ENCODE measurements around the gene HIGD1B.

GRCh38 chr17:44872131-44872768 is 24.6 kb downstream of the HIGD1B start:
- TF ChIP-seq, protein P1, sequence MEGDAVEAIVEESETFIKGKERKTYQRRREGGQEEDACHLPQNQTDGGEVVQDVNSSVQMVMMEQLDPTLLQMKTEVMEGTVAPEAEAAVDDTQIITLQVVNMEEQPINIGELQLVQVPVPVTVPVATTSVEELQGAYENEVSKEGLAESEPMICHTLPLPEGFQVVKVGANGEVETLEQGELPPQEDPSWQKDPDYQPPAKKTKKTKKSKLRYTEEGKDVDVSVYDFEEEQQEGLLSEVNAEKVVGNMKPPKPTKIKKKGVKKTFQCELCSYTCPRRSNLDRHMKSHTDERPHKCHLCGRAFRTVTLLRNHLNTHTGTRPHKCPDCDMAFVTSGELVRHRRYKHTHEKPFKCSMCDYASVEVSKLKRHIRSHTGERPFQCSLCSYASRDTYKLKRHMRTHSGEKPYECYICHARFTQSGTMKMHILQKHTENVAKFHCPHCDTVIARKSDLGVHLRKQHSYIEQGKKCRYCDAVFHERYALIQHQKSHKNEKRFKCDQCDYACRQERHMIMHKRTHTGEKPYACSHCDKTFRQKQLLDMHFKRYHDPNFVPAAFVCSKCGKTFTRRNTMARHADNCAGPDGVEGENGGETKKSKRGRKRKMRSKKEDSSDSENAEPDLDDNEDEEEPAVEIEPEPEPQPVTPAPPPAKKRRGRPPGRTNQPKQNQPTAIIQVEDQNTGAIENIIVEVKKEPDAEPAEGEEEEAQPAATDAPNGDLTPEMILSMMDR (conservative IDR thresholded peaks at IDR 0.05; ENCODE audit: low read depth, low read length), result no peak
- TF ChIP-seq POLR2A (IDR thresholded peaks at IDR 0.05; ENCODE audit: low read depth, low read length), result no peak
- TF ChIP-seq RAD21 (IDR thresholded peaks at IDR 0.05; ENCODE audit: low read length), result no peak

All from IMR-90 (cell line).